MG63 (cell line): Measurements from ENCODE around the gene GNB1. TPM values are rescaled to one million over a fixed set of nuclear protein-coding genes. Genes with fewer than 3 reads are reported as not detected.
"Not testable (repeated sequence)": the region's sequence is repeated elsewhere in the genome, so short reads cannot be mapped to it uniquely, and the experiment has no call there.

ENCODE experiments used
- DNase-seq: peaks from one replicate; pipeline ENCODE4 v3.0.0-alpha.2; 2020
- H3K27me3 ChIP-seq: fragments of 250-450 bp; sonication (Bioruptor Pico); 2 replicates; pipeline ENCODE4 v1.5.1; 2020; ENCODE audit warnings: mild to moderate bottlenecking, moderate library complexity
- H3K36me3 ChIP-seq: fragments of 250-450 bp; sonication (Bioruptor Pico); 2 replicates; pipeline ENCODE4 v1.5.1; 2020; ENCODE audit warnings: mild to moderate bottlenecking, moderate library complexity
- H3K4me3 ChIP-seq: fragments of 250-450 bp; sonication (Bioruptor Pico); 2 replicates; pipeline ENCODE4 v1.5.1; 2020; ENCODE audit warnings: mild to moderate bottlenecking, moderate library complexity
- H3K9me3 ChIP-seq: fragments of 250-450 bp; sonication (Bioruptor Pico); 2 replicates; pipeline ENCODE4 v1.5.1; 2020; ENCODE audit warnings: mild to moderate bottlenecking, moderate library complexity
- total RNA-seq: library from RNA; depleted of rRNA; stranded (reverse); fragments of >200 nt; shearing (Covaris generic); gene quantifications from 2 replicates; pipeline ENCODE4 v1.2.3, GENCODE V29; 2014; ENCODE audit warnings: low replicate concordance; rRNA removed

The GNB1 gene
- 327 and 329 TPM in 2 replicates for total RNA-seq

DNA sequence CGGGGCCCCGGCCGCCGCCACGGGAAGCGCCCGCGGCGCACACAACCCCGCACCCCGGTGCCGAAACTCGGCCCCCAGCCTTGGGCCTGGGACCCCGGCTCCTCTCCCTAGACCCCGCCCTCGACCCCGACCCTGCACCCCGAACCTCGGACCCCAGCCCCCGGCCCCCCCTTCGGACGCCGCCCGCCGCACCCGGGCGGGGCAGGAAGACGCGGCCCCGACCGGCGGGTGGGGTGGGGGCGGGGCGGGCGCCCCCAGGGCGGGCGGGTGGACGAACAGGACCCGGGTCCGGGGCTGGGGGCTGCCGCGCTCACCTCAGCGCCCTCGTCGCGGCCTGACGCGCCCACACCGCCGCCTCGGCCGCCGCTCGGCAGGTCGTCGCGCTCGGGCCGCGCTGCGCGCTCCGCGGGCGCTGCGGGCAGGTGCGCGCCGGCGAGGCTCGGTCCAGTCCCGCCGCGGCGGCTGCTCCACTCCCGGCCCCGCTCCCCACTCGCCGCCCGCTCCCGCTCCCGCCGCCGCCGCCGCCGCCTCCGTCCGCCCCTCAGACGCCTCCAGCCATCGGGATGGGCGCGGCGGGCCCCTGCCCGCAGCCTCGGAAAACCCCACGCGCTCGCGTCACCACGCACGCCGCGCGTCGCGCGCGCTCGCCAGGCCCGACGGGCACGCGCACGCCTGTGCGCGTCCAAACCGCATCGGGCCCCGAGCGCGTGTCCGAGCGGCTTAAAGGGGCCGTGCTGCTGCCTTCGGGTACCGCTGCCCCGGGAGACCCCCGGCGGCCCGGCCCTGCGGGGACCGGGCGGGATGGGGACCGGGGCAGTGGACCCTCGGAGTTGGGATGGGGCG is at the start of gene GNB1:
TSS of gene GNB1 (minus strand) at position 582 of the 843 bp plus-strand sequence. CDS start 65,634 bp downstream, outside the sequence.
- H3K9me3 ChIP-seq: no peaks in the 10 kb centered on the region
- H3K36me3 ChIP-seq: peaks cover 6% of the 10 kb centered on the region
- H3K27me3 ChIP-seq: no peaks in the 10 kb centered on the region
- H3K4me3 ChIP-seq: peak within 1 kb of the TSS; percentile 70
- DNase-seq: peak; percentile 84

DNA sequence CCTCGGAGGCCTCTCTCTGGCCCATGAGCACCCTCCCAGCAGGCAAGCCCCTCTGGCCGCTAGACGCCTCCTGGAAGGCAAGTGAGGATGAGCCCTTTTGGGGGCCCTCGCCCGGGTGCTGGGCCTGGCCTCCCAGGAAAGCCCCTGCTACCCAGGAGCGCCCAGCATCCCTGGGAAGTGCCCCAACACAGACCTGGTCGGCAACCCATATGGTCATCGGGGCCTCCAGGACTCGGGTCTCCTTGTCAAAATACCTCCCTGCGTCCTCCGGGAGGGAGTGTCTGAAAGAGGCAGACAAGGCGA is 49.2 kb upstream of the GNB1 start:
- H3K36me3 ChIP-seq: no peaks in the 10 kb centered on the region
- H3K9me3 ChIP-seq: no peaks in the 10 kb centered on the region
- no peak for DNase-seq
- no peak overlapping the region for H3K4me3 ChIP-seq
- H3K27me3 ChIP-seq: peaks cover 14% of the 10 kb centered on the region

DNA sequence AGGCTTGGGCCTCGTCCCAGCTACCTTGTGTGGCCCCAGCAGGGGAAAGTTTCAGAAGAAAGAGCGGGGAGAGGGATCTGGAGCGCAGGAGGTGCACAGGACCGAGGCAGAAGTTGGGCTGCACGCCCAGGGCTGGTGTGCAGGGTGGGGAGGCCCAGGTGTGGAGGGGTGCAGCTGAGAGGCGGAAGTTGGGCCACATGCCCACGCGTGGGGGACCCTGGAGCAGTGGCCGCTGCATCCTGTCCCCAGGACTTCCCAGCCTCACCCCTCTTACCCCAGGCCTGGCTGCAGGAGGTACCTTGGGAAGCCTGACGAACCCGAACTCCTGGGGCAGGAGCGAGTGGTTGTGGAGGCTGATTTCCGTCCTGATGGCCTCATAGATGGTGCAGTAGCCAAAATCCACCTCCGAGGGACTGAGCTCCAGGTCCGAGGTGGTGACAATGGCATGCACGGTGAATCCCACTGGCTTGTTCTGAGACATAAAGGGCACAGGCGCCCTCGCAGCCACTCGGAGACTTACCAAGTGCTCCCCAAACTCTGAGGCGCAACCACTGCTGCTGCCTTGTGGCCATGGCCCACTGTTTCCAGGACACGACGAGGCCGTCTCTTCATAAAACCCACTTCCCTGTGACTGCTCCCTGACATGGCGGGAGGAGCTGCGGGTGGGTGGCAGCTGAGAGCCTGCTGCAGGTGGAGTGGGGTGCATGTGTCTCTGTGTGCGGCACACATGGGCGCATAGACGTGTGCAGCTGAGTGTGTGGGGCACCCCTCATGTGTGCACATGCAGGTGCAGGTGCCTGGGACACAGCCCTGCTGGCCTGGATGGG is 48.6 kb upstream of the GNB1 start:
- DNase-seq: no peak
- Histone ChIP-seq H3K27me3 (peaks cover 14% of the 10 kb centered on the region), H3K9me3 (no peaks in the 10 kb centered on the region)

DNA sequence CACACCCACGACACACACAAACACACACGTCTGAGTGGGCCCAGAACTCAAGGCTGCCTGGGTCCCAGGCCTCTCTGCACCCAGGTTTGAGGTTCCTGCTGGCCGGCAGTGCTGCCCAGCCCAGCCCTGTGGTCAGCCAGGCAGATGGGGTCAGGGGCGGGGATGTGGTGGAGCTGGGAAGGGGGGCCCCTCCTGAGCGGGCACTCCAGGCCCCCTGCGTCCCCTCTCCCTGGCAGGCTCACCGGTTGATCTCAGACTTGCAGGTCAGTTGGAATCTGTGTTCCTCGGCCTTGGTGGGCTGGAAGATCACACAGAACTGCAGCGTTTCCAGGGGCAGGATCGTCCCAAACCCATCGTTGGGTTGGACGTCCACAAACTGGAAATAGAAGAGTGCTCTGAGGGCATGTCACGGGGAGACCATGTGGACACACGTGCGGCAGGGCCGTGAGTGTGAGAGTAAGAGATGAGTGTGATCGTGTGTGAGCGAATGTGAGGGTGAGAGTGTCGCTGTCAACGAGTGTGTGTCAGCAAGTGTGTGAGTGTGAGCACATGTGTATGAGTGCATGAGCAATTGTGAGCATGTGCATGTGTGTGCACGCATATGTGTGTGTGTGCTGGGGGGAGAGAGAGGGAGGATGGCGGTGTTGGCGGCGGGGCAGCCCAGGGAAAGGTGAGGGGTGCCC is 47.9 kb upstream of the GNB1 start:
- Histone ChIP-seq H3K4me3 (no peak overlapping the region), H3K36me3 (no peaks in the 10 kb centered on the region), H3K27me3 (peaks cover 14% of the 10 kb centered on the region), H3K9me3 (no peaks in the 10 kb centered on the region)
- no peak for DNase-seq

More for the DNA sequence above, 48.6 kb upstream of the GNB1 start:
- Histone ChIP-seq H3K36me3 (no peaks in the 10 kb centered on the region), H3K4me3 (no peak overlapping the region)

DNA sequence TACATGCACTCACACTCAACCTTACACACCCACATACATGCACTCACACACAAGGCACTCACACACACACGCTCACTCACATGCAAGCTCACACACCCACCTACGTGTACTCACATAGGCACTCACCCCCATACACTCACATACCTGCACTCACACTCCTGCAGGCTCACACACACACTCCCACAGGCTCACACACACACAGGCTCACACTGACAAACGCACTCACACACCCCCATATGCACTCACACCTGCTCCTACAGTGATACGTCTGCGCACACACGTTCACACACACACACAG is 47.3 kb upstream of the GNB1 start:
- Histone ChIP-seq H3K4me3 (no peak overlapping the region), H3K9me3 (no peaks in the 10 kb centered on the region), H3K27me3 (peaks cover 17% of the 10 kb centered on the region), H3K36me3 (no peaks in the 10 kb centered on the region)
- no peak for DNase-seq

DNA sequence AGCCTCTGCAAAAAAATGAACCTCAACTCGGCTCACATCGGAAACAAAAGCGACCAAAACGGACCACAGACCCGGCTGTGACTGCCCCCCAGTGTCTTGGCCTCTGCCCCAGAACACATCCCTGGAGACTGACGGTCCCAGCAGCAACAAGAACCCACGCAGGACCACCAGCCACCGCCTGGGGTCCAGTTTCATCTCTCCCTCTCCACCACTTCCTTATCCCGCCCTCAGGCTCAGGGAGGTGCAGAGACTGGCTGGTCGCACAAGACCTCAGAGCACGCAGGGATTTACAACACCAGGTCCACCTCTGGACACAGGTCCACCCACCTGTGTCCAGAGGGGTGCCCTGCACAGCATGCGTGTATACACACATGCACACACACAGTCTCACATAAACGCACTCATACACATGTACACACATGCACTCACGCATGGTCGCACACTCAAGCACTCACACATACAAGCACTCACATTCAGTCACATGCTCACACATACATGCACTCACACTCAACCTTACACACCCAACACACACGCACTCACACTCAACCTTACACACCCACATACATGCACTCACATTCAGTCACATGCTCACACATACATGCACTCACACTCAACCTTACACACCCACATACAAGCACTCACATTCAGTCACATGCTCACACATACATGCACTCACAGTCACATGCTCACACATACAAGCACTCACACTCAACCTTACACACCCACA is 46.8 kb upstream of the GNB1 start:
- no peak overlapping the region for H3K4me3 ChIP-seq
- H3K36me3 ChIP-seq: no peaks in the 10 kb centered on the region
- no peaks in the 10 kb centered on the region for H3K9me3 ChIP-seq
- DNase-seq: no peak
- H3K27me3 ChIP-seq: peaks cover 17% of the 10 kb centered on the region

DNA sequence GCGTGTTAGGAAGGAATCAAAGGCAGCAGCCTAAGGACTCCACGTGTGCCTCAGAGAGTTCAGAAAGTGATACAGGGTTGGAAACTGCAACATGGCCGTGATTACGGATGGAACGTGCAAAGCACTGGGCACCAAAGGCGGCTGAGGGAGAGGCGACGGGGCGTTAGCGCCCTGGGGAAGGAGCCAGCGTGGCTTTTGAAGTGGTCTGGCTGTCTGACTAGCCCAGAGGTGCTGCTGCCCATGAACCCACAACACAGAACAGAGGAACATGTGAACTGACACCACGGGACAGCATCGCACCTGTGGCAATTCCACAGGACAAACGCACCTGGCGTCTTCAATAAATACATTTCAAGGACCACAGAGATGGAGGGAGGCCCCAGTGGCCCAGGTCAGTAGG is 46.2 kb upstream of the GNB1 start:
- H3K4me3 ChIP-seq: no peak overlapping the region
- H3K36me3 ChIP-seq: no peaks in the 10 kb centered on the region
- DNase-seq: no peak
- H3K9me3 ChIP-seq: no peaks in the 10 kb centered on the region
- peaks cover 17% of the 10 kb centered on the region for H3K27me3 ChIP-seq

DNA sequence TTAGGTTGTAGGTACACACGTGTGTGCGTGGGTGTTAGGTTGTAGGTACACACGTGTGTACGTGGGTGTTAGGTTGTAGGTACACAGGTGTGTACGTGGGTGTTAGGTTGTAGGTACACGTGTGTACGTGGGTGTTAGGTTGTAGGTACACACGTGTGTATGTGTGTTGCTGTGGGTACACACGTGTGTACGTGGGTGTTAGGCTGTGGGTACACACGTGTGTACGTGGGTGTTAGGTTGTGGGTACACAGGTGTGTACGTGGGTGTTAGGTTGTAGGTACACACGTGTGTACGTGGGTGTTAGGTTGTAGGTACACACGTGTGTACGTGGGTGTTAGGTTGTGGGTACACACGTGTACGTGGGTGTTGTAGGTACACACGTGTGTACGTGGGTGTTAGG is 44.0 kb upstream of the GNB1 start:
- not testable (repeated sequence) for DNase-seq, H3K4me3 ChIP-seq, H3K9me3 ChIP-seq, H3K36me3 ChIP-seq
- peaks cover 17% of the 10 kb centered on the region for H3K27me3 ChIP-seq

DNA sequence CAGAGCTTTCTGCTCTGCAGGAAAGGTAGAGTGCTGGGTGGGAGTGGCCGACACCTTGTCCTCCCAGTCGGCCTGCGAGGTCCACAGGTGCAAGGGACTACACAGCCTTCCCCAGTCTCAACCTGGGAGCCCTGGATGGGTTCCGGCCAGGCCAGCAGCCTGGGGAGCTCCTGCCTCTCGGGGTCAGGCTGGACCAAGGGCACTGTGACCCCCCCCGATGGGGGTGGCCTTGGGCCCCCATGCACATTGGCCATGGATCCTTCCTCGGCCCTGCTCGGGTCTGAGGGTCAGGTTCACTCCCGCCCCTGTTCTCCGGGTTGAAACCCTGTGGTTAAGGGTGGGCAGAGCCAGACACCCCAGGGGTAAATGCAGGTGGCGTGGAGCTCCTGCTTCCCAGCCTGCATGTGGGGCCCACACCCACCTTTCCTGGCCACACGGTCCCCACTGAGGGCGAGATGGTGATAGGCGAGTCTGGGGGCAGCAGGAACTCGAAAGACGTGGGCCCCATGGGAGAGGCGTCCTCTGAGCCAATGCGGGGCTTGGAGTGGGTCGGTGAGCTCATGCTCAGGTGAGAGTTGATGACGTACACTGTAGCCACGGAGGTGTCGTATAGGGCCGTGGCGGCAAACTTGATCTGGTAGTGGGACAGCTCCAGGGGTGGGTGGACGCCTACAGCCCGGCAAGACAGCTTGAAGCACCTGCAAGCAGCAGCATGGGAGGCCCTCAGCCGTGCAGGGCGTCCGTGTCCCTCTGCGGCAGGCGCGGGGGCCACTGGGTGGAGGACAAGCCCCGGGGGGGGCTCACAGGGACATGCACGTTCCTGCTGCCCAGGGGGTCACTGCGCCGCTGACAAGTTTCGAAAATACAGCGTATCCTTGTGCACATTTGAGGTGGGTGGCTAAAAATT is 39.0 kb upstream of the GNB1 start:
- Histone ChIP-seq H3K9me3 (no peaks in the 10 kb centered on the region), H3K36me3 (no peaks in the 10 kb centered on the region), H3K27me3 (0 out of 2 replicates have a peak, but pooled peaks cover 3% of the 10 kb centered on the region), H3K4me3 (no peak overlapping the region)
- DNase-seq: no peak

DNA sequence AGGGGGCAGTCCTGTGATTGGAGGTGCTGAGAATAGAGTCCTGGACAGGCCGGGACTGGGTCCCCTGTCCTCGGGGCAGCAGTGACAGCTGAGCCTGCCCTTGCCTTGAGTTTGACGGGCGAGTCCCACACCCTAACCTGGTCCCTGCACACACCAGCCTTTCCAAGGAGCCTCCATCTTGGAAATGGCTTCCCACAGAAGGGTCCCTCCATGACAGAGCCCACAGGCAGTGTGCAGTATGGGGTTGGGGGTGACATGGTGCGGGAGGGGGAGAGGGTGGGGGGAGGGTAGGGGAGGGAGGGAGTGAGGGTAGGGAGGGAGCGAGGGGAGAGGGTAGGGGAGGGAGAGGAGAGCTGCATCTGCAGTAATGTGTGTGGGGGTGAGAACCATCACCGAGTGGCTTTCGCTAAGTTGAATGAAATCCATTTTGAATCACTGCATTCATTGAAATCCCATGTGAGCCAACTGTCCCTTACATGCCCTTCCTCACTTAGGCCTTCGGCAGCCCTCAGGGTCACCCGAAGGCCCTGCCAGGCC is 38.3 kb upstream of the GNB1 start:
- H3K9me3 ChIP-seq: no peaks in the 10 kb centered on the region
- no peak overlapping the region for H3K4me3 ChIP-seq
- no peaks in the 10 kb centered on the region for H3K36me3 ChIP-seq
- 0 out of 2 replicates have a peak, but pooled peaks cover 3% of the 10 kb centered on the region for H3K27me3 ChIP-seq
- no peak for DNase-seq

DNA sequence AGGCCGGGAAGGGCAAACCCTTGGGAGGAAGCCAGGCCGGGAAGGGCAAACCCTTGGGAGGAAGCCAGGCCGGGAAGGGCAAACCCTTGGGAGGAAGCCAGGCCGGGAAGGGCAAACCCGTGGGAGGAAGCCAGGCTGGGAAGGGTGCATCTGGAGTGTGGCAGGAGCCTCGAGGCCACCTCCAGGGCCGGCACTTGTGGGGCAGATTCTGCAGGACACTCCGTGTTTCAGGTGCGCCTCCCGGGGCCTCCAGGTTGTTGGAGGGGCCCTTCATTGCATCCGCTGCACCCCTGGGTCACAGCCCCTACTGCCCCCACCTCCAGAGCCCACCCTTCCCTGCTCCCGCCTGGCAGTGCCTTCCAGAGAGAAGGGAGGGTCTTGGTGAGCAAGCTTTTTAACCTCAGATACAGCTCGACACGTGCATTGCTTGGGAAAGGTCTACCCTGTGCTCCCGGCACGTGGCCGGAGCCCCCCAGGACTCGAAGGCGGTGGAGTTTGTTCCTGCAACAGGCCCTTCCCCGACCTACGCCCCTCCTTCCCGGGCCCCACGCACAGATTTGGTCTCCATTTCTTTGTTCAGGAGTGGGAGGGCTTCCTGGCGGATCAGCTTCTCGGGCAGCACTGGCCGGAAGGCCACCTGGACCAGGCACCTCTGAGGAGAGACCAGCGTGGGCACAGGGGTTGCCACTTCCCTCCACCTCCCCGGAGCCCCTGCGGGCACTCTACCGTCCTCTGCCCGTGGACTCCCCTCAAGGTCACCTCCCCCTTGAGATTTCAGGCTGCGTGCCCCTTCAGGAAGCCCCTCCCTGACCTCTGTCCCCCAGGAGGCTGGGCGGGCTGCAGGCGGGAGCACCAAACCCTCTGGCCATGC is 37.6 kb upstream of the GNB1 start:
- DNase-seq: peak; percentile 45
- H3K9me3 ChIP-seq: no peaks in the 10 kb centered on the region
- H3K27me3 ChIP-seq: 0 out of 2 replicates have a peak, but pooled peaks cover 2% of the 10 kb centered on the region
- no peaks in the 10 kb centered on the region for H3K36me3 ChIP-seq
- H3K4me3 ChIP-seq: no peak overlapping the region

DNA sequence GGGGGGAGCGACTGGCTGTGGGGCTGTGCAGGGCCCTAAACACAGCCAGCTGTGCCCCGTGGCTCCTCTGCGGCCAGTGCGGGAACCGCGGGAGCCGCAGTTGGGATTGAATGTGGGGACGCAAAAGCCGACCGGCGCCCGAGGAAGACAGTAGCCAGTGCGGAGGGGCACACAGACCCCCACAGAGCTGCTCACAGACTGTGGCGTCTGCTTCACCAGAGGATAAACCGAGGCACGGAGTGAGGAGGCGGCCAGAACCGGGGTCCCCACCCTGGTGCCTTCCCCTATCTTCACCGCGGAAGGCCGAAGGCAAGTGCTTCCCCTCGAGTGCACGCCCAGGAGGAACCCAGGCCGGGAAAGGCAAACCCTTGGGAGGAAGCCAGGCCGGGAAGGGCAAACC is 36.9 kb upstream of the GNB1 start:
- no peaks in the 10 kb centered on the region for H3K9me3 ChIP-seq
- H3K27me3 ChIP-seq: no peaks in the 10 kb centered on the region
- no peaks in the 10 kb centered on the region for H3K36me3 ChIP-seq
- no peak overlapping the region for H3K4me3 ChIP-seq
- DNase-seq: peak; percentile 26

DNA sequence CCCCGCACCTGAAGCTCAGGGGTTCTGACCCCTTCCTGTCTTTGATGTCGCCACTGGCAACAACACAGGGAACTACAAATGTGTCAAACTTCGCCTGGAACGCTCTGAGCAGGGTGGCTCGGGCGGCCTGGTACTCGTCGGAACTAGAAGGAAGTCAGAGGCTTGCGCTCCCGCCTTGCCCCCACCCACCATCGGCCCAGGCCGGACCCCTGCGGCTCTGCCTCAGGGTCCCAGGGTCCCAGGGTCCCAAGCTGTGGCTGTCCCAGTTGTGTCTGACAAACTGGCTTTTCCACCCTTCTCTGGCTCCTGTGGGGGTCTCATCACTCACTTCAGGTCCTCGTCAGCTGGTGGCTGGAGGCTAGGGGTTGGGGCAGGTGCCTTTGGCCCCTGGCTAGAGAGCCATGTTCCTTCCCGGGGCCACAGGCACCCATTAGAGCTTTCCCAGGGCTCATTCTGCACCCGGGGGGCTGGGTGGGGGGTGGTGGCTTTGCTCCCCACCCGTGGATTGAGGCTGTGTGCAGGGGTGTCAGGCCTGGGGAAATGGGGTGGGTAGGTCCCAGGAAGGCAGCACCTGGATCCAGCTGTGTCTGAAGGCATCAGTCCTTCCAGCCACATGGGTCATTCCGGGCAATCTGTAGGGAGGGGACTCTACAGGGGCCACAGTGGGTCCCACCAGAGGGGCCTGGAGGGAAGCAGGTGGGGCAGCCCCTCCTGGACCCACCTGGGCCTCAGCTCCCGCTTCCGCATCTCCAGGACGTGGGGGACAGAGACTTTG is 36.2 kb upstream of the GNB1 start:
- H3K27me3 ChIP-seq: no peaks in the 10 kb centered on the region
- no peak for DNase-seq
- H3K9me3 ChIP-seq: no peaks in the 10 kb centered on the region
- no peaks in the 10 kb centered on the region for H3K36me3 ChIP-seq
- no peak overlapping the region for H3K4me3 ChIP-seq

DNA sequence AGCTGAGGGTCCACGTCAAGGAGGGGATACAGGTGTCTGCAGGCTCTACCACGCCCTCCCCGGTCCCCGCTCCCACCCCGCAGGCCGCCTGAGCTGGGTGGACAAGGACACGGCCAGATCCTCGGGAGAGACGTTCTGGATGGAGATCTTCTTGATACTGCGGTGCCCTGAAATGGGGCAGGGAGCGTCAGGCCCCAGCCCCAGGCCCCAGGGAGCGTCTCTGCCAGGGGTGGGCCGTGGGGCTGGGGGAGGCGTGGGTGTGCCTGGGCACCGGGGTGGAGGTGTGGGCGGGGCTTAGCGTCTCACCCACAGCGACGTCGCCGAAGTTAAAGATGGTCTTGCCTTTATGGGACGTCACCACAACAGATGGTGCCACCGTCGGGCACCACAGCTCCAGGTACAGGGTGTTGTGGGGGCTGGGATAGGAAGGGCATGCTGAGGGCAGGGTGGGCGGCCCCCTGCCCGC is 35.5 kb upstream of the GNB1 start:
- H3K9me3 ChIP-seq: no peaks in the 10 kb centered on the region
- DNase-seq: no peak
- H3K27me3 ChIP-seq: no peaks in the 10 kb centered on the region
- H3K36me3 ChIP-seq: no peaks in the 10 kb centered on the region
- no peak overlapping the region for H3K4me3 ChIP-seq
